CD4-positive, alpha-beta T cell treated with Interleukin-6 at 100 ng/mL for 8 hours (primary cell): ENCODE results near the gene B3GLCT.
"Not testable (repeated sequence)": the region's sequence is repeated elsewhere in the genome, so short reads cannot be mapped to it uniquely, and the experiment has no call there.

ENCODE experiments used
- DNase-seq: peaks from one replicate; pipeline ENCODE4 v3.0.0-alpha.2; 2020; ENCODE audit warnings: mixed read lengths, low spot score

The B3GLCT gene

DNA sequence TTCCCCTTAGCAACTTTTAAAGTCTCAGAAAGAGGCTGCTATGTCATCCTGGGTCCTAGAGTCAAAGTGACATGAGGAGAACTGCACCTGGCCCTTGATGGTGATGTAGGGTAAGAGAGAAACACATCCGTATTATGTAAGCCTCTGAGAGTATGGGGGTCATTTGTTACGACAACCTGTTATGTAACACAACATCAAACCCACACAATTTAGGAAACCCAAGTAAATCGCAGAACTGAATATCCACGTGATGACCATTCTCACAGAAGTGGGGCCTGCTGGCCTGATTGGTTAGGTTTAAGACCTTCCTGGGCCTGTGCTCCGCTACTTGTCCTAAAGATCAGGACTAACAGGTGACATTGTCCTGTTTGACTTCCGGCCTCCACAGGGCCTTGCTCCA lies 15.3 kb upstream of the B3GLCT start:
- DNase-seq, result no peak

DNA sequence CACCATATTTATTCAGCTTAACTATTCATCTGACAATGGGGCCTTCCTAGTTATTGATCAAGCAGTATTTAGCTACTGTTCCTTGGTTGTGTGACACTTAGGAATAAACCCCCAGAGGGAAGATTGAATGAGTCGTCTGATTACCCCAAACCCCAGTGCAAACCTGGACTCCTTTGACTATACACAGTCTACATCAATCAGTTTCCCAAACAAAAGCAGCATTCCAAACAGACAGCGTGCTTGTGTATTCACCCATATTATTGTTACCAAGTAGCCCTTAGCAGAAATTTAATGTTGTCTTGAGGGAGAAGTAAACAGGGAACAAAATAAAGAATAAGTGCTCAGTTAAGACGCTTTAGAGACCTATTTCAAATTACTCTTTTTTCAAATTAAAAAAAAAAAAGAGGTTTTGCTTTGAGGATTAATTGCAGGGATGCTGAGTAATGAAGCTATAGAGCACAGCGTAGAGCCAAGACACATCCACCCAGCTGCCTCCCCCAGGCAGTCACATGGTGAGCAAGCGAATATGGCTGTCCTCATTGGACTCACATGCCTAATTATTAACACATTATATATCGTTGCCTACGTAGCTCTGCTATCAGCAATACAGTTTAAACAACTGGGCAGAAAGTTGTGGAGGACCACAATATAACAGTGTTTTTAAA lies 14.7 kb upstream of the B3GLCT start:
- DNase-seq, result no peak

DNA sequence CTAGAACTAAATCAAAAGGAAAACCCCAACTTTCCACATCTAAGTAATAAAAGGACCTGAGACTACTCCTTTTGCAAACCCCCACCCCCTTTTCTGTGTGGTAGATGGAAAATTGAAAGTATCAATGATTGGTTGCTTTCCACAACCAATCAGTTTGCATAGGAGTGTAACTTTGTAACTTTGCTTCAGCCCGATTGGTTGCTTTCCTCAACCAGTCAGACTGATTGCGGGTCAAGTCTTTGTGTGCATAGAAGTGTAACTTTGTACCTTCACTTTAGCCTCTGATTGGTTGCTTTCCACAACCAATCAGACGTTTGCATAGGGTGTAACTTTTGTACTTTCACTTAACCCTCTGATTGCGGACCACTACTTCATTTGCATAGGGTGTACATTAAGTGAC lies 8.0 kb upstream of the B3GLCT start:
- DNase-seq, result no peak

DNA sequence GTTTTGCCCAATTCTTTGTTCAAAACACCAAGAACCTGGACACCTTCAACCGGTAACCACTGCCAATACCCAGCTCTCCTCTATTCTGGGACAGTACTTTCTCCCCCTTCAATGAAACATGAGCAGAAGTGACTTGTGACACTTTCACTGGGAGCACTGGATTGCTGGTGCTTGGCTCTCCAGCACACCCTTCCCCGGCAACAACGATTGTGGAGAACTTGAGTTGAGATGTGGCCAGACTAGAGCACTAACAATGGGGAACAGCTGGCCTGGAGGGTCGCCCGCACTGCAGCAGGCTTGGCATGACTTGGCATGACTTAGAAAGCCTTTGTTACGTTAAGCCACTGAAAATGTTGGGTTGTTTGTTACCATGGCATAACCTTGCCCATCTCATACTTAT lies 7.5 kb upstream of the B3GLCT start:
- DNase-seq, result no peak

DNA sequence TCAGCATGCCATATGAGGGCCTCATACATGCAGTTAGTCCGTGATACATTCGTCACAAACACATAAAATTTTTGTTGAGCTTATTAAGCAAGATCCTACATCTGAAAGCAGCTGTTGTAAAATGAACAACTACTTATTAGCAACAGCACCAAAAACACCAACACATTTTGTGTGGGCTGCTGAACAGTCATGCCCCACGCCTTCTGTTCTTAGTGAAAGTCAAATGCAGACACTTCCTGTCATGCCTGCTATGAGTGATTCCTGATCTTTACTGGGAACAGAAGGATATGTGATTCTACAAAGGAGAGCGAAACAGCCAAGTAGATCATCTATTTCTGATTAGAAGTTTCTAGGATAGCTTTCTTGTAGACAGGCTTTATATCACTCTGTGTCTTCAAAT lies 4.2 kb upstream of the B3GLCT start:
- no peak for DNase-seq

DNA sequence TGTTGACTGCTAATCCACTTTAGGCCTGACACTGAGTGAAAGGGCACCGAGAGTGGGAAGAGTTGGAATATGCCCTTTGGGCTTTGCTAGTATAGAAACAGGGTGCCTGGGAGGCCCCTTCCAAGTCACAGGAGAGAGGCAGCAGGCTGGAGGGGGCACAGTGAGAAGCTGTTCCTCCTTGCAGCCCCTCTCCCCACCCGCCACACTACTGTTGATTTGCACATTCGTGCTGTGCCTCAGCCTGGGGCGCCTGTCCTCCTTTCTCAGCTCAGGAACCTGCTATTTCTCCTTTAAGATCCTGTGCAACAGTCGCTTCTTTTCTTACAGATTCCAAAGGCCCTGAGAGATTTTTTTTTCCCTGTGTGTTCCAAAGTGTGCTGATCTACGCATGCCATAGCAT lies 2.8 kb upstream of the B3GLCT start:
- no peak for DNase-seq

DNA sequence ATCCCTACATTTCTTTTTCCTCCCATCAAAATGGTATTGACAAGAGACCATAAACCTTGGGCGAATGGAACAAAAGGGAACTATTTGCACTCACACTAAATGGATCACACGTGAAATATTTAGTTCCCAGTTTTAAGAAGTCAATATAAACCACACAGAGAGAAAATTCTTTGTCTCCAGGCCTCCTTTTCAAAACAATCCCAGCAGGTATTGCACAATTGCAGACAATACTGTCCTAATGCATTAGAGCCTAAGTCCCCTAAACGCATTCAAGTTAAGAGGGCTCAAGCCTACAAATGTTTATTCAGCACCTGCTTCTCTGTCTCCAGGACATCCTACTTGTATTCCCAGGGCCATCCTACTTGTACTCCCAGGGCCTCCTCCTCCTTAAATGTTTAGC lies 1.3 kb upstream of the B3GLCT start:
- no peak for DNase-seq

DNA sequence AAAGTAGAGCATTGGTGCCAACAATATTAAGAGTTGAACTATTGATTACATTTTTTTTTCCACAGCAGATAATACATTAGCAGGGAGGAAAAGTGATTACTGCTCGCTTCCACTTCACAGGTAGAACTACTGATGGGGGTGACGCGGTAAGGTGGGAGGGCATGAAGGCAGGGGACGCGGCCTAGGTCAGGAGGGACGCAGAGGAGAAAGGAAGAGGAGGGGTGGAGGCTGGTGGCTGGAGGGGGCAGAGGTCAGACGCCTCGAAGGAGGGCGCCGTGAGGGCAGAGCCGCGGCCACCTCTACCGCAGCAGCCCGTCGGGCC lies 287 bp upstream of the B3GLCT start:
- DNase-seq, result no peak

DNA sequence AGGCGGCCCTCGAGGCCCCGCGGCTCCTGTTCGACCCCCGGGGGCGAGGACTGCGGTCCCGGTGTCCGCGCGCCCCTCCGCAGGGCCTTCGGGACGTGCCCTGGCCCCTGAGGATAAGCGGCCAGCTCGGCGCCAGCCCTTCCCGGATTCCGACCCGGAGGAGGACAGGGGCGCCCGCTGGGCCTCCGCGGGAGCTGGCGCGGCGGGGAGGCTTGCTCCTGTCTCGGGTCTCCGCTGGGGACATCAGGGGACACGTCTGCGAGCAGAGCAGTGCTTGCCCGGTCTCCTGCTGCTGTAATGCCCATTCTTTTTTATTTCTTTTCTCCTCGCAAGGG lies 829 bp downstream of the B3GLCT start:
- DNase-seq, result peak; percentile 22

DNA sequence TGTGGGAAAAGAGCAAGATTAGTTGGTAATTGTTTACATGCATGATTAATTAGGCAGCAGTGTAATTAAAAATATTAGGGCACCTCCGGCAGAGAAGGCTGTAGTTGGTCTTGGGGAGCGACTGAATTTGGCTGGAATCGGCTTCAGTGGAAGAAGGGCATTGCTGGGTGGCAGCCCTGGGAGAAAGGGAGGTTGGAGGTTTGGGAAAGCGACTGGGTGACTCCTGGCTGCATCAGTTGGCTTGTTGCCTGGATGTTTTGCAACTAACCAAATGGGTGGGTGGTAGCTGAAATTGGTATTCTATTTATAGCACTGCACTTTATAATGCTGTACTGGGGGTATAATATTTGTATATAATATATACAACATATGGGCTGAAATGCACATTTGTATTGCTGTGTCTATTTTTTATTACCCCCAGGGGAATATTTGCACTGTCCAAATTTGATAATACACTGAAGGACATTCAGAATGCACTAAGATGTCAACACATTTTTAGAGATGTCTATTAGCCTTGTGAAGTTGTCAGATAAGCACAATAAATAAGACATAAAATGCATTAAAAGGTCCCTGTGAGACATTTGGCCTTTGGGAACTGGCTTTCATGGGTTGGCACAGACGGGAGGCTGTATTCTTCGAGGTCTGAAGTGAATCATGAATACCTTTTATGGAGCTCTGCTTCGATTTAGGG lies 1.7 kb downstream of the B3GLCT start:
- no peak for DNase-seq

DNA sequence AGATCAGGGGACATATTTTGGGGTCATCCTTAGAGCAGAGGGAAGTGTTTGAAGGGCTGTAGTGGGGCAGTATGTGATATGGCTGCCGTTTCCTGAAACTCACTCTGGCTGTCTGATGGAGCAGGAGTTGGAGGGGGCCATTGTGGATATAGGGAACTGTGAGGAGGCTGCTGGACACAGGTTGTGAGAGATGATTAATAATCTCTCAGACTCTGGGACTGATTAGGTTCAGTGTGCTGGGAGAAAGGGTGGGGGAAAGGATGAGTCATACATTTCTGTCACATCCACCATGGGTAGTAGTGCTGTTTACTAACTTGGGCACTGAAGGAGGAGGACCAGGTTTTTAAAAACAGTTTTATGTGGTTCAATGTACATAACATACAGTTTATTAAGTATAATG lies 4.8 kb downstream of the B3GLCT start:
- no peak for DNase-seq

DNA sequence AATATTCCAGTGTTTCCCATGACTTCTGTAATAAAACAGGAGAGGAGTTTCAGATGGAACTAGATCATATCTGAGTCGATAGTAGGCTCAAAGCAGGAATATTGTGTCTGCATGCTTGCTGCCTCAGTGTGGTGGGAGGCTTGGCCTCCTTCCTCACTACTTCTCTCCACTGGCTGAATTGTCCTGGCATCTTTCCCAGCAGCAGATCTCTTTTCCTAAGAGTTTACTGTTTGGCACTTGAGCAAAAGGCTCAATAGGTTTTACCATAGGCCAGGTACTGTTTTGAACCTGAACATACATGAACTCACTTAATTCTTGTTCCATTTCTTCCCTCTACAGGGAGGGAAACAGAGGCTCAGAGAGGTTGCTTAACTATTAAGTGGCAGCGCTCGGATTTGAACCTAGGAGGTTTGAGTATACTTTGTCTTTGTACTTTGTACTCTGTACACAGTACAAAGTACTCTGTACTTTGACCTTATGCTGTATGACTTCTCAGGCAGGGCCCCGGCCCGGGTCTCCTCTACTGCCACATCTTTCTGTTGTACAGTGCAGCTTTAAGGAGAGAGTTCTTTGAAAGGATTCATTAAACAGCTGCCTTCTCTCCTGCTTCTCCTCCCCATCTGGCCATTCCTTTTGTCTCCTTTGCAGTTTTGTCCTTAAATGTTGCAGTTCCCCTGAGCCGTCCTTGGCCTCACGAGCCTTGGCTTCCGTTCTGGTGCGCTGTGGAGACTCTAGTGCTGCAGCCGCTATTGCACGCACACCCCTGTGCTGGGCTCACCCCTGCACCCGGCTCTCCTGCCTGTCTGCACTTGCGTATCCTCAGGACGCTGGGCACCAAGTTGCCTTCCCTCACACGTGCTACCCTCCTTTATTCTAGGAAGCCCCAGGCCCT lies 8.1 kb downstream of the B3GLCT start:
- DNase-seq, result no peak

DNA sequence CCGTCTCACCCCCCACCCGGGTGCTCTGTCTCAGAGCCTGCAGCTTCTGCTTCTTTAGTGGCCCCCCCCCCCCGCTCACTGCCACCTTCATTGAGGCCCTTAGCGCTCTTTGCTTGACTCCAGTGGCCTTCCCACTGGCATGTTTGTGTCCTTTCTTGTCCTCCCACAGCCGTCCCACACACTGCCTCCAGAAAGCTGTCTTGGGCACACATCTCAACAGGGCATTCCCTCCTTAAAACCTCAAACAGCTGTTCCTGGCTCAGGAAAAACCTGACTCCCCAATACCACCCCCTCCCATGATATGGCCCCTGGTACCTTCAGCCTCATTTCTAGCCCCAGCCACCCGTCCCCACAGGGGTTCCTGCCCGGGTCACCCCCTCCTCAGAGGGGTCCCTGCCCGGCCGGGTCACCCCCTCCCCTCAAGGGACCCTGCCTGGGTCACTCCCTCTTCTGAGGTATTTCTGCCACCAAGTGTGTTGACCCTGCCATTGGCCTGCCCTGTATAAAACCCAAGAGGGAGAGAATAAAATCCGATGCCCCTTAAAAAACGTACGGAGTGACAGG lies 8.9 kb downstream of the B3GLCT start:
- no peak for DNase-seq

DNA sequence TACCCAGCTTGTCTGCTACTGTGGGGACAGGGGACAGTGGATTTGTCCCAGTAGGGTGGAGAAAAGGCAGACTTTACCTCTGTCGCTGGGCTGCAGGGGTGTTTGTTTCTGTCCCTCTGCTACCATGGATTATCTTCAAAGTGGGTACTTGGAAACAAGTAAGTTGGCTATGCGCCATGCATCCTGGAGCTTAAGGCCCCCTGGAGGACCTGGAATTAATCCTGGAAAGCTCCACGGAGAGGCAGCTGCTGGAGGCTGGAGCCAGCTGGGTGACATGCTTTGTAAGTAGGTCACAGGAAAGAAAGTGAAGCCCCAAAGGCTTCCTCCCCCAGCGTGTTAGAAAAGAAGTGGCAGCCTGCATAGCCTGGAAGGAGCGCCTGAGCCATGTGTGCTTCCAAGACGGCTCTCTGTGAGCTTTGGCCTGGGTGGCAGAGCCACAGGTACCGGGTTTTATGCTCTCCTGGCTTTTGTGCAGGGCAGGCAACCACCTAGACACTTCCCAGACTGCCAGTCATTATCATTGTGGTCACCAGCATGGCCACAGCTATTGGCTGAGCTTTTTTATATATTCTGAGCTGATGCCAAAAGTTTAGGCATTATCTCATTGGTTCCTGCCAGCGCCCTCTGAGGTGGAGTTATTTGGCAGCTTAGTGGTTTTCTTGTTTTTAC lies 9.5 kb downstream of the B3GLCT start:
- DNase-seq, result no peak

DNA sequence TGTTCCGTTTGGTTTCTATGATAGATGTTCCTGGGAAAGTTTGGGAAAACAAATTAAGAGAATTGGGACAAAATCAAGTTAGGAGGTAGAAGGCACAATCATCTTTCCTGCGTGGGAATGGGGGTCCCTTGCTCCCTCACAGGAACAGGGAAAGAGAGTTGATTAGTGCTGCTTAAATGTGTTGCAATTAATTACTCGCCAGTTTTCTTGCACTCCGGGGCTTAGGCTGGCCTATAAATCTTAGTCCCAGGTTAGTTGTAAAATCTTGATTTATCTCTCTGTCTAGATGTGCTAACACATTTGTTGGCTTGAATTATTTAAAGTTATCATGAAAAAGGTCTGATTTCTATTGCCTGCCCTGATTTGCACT lies 10.1 kb downstream of the B3GLCT start:
- DNase-seq, result no peak

DNA sequence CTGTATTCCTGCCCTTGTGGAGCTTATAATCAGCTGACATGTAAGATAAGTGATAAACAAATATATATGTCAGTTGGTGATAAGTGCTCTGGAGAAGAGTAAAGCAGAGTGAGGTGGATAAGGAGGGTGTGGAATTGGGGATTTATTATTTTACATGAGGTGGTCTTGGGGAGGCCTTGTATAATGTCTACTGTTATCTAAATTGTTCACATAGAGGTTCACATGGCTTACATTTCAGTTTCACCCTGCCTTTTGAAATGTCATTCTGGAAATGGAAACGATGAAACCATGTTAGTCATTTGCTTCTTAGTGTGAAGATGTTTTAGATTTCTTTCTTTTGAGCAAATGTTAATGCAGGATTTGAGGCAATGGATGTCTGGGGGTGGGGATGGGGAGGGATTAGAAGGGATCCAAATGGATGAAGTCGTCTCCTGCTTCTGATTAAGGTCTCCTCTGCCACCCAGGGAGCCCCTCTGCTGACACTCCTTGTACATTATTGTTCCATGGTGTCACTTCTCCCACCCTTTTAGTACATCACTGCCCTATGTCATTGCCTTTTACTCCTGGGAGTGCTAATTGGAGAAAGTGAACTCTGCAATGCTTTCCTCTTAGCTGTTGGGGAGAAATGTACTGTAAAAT lies 14.0 kb downstream of the B3GLCT start:
- no peak for DNase-seq

DNA sequence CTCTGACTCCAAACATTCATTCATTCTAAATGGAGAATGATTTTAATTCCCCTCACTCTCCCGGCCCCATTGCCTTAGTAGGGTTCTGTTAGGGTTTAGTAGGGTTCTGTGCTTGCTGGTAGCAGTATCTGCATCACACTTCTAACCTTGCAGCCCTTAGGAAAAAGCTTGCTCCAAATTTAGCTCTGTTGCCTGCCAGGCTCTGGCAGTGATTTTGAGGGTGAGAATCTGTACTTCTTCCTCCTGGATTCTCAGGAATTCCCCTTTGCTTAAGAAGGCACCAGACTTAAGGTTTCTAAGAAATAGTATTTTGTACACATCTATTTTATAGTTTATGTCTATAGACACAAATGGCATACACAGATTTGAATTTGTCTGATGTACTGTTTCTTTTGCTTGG lies 14.7 kb downstream of the B3GLCT start:
- DNase-seq, result no peak

DNA sequence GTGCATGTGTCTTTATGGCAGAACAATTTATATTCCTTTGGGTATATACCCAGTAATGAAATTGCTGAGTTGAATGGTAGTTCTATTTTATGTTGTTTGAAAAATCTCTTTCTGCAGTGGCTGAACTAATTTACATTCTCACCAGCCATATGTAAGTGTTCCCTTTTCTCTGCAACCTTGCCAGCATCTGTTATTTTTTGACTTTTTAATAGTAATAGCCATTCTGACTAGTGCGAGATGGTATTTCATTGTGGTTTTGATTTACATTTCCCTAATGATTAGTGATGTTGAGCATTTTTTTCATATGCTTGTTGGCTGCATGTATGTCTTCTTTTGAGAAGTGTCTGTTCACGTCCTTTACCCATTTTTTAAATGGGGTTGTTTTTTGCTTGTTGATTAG lies 17.1 kb downstream of the B3GLCT start:
- DNase-seq, result not testable (repeated sequence)

DNA sequence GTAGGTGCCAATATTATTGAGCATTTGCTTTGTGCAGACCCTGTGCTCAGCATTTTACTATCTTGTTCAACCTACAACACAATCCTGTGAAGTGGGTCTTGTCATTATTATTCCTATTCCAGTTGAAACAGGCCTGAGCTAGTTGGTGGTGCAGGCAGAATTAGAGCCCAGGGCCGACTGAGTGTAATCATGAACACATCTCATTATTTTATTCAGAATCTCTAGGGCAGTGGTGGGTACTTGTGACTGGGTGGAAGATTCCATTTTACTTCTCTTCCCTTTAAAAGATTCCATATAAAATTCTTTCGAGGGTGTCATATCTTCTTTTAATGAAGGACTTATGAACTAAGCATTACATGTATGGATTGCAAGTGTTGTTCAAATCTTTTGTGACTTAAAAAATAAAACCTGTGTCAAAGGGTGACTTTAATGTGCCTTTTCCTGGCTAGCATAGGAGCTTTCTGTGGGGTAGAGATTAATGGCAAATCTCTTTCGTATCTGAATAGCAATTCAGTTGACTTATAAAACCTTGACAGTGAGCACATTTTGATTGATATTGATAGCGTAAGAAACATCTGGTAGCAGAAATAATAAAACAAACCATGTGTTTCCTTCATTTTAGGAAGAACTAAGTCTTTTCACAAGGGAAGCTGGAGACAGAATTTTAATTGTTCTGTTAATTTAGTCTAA lies 20.3 kb downstream of the B3GLCT start:
- no peak for DNase-seq

DNA sequence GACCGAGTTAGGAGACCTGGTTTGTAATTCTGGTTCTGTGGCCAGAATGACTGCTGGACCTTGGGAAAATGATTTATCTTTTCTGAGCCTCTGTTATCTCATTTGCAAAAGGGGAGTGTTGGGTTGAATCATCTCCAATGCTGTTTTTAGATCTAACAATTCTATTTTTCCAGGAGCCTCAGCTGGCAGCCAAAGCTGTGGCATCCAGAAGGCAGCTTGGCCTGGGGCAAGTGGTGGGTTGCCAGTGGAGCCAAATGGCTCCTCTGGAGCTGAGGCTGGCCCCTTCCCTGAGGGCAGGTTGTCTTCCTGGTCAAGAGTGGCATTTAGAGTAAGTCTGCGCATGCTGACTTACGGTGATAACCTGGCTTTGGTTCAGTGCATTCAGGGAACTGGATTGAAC lies 21.3 kb downstream of the B3GLCT start:
- DNase-seq, result no peak

DNA sequence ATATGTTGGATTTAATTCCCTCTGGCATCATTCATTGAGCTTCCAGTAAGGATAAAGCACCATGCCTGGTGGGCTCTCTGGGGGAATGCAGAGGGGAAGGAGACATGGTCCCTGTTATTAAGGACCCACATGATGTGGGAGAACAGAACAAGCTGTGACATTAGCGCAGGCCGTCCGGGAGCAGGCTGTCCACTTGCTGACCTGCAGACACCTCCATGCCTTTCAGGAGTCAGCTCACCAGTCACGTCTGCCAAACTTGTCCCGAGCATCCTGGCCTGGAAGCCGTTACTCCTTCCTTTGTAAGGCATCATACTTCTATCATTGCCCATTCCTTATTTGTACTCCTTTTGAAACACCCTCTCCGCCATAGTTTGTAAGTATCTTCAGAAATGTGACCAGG lies 23.4 kb downstream of the B3GLCT start:
- no peak for DNase-seq

DNA sequence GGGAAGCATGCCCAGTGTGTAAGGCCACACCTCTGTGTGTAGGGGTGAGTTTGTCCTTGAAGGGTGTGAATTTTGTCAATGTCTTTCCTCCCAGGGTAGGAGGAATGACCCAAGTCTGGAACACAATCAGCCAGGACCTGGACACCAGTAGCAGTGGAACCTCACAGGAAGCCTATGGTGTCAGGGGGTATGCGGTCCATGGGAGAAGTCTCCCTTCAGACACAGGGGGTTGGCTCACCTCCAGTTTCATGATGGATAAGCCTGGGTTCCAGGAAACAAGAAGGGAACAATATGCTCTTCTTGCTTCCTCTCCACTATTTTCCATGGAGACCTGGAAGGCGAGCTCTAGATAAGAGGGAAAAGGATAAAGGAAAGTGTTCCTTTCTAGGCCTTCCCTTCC lies 23.9 kb downstream of the B3GLCT start:
- DNase-seq, result no peak
